Fibroblast of lung (primary cell): ENCODE measurements around the gene CYP26B1. TPM values are rescaled to one million over a fixed set of nuclear protein-coding genes. Genes with fewer than 3 reads are reported as not detected.

Experiments
- DNase-seq, 2 donors: peaks; one replicate each; pipeline versions ENCODE4 v3.0.0 to v3.0.0-alpha.2; 2010; ENCODE audit warnings: low read depth in 2 of 2
- H2AFZ ChIP-seq: 2 replicates; pipeline ENCODE4 v1.5.1; 2012; ENCODE audit warnings: low read length, control low read depth, inconsistent platforms
- H3K27ac ChIP-seq: 2 replicates; pipeline ENCODE4 v1.5.1; 2011; ENCODE audit warnings: low read length, control low read depth; ENCODE audit not compliant: insufficient read depth
- H3K27me3 ChIP-seq: 2 replicates; pipeline ENCODE4 v1.5.1; 2011; ENCODE audit warnings: mild to moderate bottlenecking, low read length; ENCODE audit not compliant: control insufficient read depth, insufficient read depth
- H3K36me3 ChIP-seq: 2 replicates; pipeline ENCODE4 v1.5.1; 2011; ENCODE audit warnings: low read length; ENCODE audit not compliant: control insufficient read depth, insufficient read depth
- H3K4me1 ChIP-seq: 2 replicates; pipeline ENCODE4 v1.5.1; 2011; ENCODE audit warnings: low read length; ENCODE audit not compliant: control insufficient read depth, insufficient read depth; ENCODE audit errors: extremely low read depth
- H3K4me2 ChIP-seq: 2 replicates; pipeline ENCODE4 v1.5.1; 2011; ENCODE audit warnings: low read length, control low read depth; ENCODE audit not compliant: insufficient read depth; ENCODE audit errors: extremely low read depth
- H3K4me3 ChIP-seq, 4 experiments: fragments of 200-600 bp in 1 of 4; sonication (generic) in 1 of 4; replicated peaks in 1 of 4; 2 replicates each; pipeline ENCODE4 v1.5.1; 2011 to 2016; ENCODE audit warnings: low read length in 4 of 4, low read depth in 3 of 4, mild to moderate bottlenecking in 3 of 4, control low read depth in 2 of 4, inconsistent platforms in 1 of 4, mixed read lengths in 1 of 4; ENCODE audit not compliant: insufficient read depth in 1 of 4; ENCODE audit errors: control extremely low read depth in 1 of 4
- H3K79me2 ChIP-seq: 2 replicates; pipeline ENCODE4 v1.5.1; 2012; ENCODE audit warnings: mild to moderate bottlenecking, low read length, inconsistent platforms; ENCODE audit not compliant: control insufficient read depth, insufficient read depth
- H3K9ac ChIP-seq: 2 replicates; pipeline ENCODE4 v1.5.1; 2011; ENCODE audit warnings: mild to moderate bottlenecking, low read length, control low read depth; ENCODE audit not compliant: insufficient read depth
- H3K9me3 ChIP-seq: 2 replicates; pipeline ENCODE4 v1.5.1; 2012; ENCODE audit warnings: low read depth, low read length; ENCODE audit not compliant: control insufficient read depth, insufficient read depth
- H4K20me1 ChIP-seq: 2 replicates; pipeline ENCODE4 v1.5.1; 2011; ENCODE audit warnings: low read length; ENCODE audit not compliant: control insufficient read depth, insufficient read depth; ENCODE audit errors: extremely low read depth
- CTCF ChIP-seq, 2 donors: IDR thresholded peaks in 1 of 2; conservative IDR thresholded peaks in 1 of 2; 1 replicate in 1 of 2; 2 replicates in 1 of 2; pipeline ENCODE4 v1.5.1; 2011 to 2012; ENCODE audit warnings: low read length in 2 of 2, control low read depth in 1 of 2, inconsistent platforms in 1 of 2, low read depth in 1 of 2, mild to moderate bottlenecking in 1 of 2
- EZH2 ChIP-seq: IDR thresholded peaks from 2 replicates; pipeline ENCODE4 v1.5.1; 2012; ENCODE audit warnings: low read length, control low read depth, mild to moderate bottlenecking; ENCODE audit errors: missing control alignments
- polyA plus RNA-seq, 2 donors: library from polyadenylated mRNA; depleted of rRNA in 1 of 2; stranded (reverse) in 1 of 2; unstranded in 1 of 2; fragments of >200 nt; gene quantifications; 2 replicates each; pipeline ENCODE4 v1.2.1, GENCODE V29; 2011 to 2012; ENCODE audit warnings: missing spikeins in 1 of 2
- total RNA-seq: library from RNA; depleted of rRNA; stranded (reverse); fragments of >200 nt; gene quantifications from 2 replicates; pipeline ENCODE4 v1.2.1, GENCODE V29; 2014

CYP26B1 gene
- total and polyA plus RNA-seq, 2 donors (not counting 1 experiment from before 2014, with no cell fraction given): 0.09 to 0.17 TPM

- no peaks in the 10 kb centered on the region for H4K20me1 ChIP-seq
- no peak overlapping the region for H2AFZ ChIP-seq
- H3K27ac ChIP-seq: no peak overlapping the region
- no peak for TF ChIP-seq CTCF (conservative IDR thresholded peaks at IDR 0.05 in 1 of 2, IDR thresholded peaks at IDR 0.05 in 1 of 2; ENCODE audit: low read depth in 1 of 2, low read length in 2 of 2)
- H3K4me3 ChIP-seq: no peak overlapping the region
- no peak for DNase-seq
- peaks cover 3% of the 10 kb centered on the region for H3K27me3 ChIP-seq
- no peaks in the 10 kb centered on the region for H3K79me2 ChIP-seq
- no peak overlapping the region for H3K4me2 ChIP-seq
- H3K4me1 ChIP-seq: no peaks in the 10 kb centered on the region
- H3K36me3 ChIP-seq: no peaks in the 10 kb centered on the region
- no peaks in the 10 kb centered on the region for H3K9me3 ChIP-seq
- no peak overlapping the region for H3K9ac ChIP-seq
These were observed 28.7 kb downstream of the CYP26B1 start for GRCh38 chr2:72118951-72119350.

- Histone ChIP-seq H2AFZ (no peak overlapping the region), H3K4me1 (no peaks in the 10 kb centered on the region), H3K9me3 (no peaks in the 10 kb centered on the region), H3K27ac (no peak overlapping the region), H3K27me3 (peaks cover 3% of the 10 kb centered on the region), H3K9ac (no peak overlapping the region), H3K4me3 (no peak overlapping the region), H4K20me1 (no peaks in the 10 kb centered on the region), H3K36me3 (no peaks in the 10 kb centered on the region), H3K79me2 (no peaks in the 10 kb centered on the region), H3K4me2 (no peak overlapping the region)
- DNase-seq: no peak
- TF ChIP-seq EZH2 (no peak), CTCF (conservative IDR thresholded peaks at IDR 0.05 in 1 of 2, IDR thresholded peaks at IDR 0.05 in 1 of 2; ENCODE audit: low read depth in 1 of 2, low read length in 2 of 2) (no peak)
These were observed 29.3 kb downstream of the CYP26B1 start for GRCh38 chr2:72118386-72118785.

DNA sequence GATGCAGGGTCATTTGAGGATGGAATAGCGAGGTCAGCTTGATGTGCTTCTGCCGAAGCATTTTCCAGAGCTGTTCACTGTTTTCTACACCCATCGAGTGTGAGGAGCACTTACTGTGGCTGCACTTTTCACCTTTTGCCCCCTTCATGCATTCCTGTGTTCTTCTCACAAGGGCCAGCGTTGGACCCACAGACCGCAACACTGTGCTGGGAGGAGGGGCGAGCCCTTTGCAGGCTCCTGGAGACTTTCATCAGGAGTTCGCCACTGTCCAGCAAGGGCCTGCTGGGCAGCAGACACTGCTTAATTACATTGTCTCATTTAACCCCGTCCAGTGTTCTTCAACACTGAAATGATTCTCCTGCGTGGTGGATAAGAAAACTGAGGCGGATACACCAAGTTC is 29.9 kb downstream of the CYP26B1 start:
- no peak for DNase-seq
- Histone ChIP-seq H3K4me2 (no peak overlapping the region), H3K79me2 (no peaks in the 10 kb centered on the region), H3K27ac (no peak overlapping the region), H3K9ac (no peak overlapping the region), H3K4me3 (no peak overlapping the region), H2AFZ (no peak overlapping the region), H3K9me3 (no peaks in the 10 kb centered on the region), H3K27me3 (peaks cover 3% of the 10 kb centered on the region), H4K20me1 (no peaks in the 10 kb centered on the region), H3K36me3 (no peaks in the 10 kb centered on the region), H3K4me1 (no peaks in the 10 kb centered on the region)
- no peak for TF ChIP-seq EZH2
- no peak for TF ChIP-seq CTCF (conservative IDR thresholded peaks at IDR 0.05 in 1 of 2, IDR thresholded peaks at IDR 0.05 in 1 of 2; ENCODE audit: low read depth in 1 of 2, low read length in 2 of 2)
